GM12801 (cell line): ENCODE measurements around the gene CTSC.

ENCODE experiments used
- CTCF ChIP-seq: IDR thresholded peaks from one replicate; pipeline ENCODE4 v1.5.1; 2011; ENCODE audit warnings: control low read depth; ENCODE audit not compliant: insufficient read length; ENCODE audit errors: extremely low read depth

CTSC gene

GRCh38 chr11:88250566-88251242, 86.8 kb downstream of the CTSC start:
- no peak for TF ChIP-seq CTCF

- TF ChIP-seq CTCF, result no peak
Measured at GRCh38 chr11:88249706-88250105, 87.8 kb downstream of the CTSC start.

- no peak for TF ChIP-seq CTCF
Measured at GRCh38 chr11:88246696-88247095, 90.8 kb downstream of the CTSC start.
